KBM-7 (cell line): ENCODE measurements around the gene GRHL1.
A peak's percentile ranks its signal among the peaks of the same experiment; 100 is the strongest.

ENCODE experiments used
- DNase-seq: peaks from one replicate; pipeline ENCODE4 v3.0.0-alpha.2; 2015
- in situ Hi-C: fragments of 300-500 bp; cut with MboI; formaldehyde crosslinking; loops from 2 replicates; pipeline ENCODE4 v1.14.3; 2020; ENCODE audit warnings: low sequenced_read_pairs, low pct_unique_long_range_greater_than_20kb, mixed read lengths

Gene GRHL1

GRCh38 chr2:9985531-9986328 is 34.2 kb downstream of the GRHL1 start:
- in situ Hi-C loops: no loop called here

GRCh38 chr2:9988320-9988719 is 36.8 kb downstream of the GRHL1 start:
- in situ Hi-C loops: no loop called here
- no peak for DNase-seq

More at GRCh38 chr2:9985531-9986328, 34.2 kb downstream of the GRHL1 start:
- DNase-seq: no peak

DNA sequence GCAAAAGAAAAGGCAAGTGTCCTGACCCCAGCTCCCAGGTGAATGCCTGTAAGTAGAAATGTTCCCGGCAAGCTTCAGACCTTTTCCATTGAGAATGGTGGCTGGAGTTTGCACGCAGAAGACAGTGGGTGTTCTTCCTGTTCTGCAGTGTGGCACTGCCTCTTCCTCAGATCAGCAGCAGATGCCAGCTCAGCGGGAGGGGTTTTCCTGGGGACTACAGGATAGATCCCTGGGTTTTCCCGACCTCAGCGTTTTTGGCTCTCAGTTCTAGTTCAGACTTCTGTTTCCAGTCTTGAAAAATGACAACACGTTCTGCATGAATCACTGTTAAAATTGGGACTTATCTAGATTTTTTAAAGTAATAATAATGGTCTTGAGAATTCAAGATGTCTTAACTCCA is 39.2 kb downstream of the GRHL1 start:
- DNase-seq: no peak
- in situ Hi-C loops: no loop called here

DNA sequence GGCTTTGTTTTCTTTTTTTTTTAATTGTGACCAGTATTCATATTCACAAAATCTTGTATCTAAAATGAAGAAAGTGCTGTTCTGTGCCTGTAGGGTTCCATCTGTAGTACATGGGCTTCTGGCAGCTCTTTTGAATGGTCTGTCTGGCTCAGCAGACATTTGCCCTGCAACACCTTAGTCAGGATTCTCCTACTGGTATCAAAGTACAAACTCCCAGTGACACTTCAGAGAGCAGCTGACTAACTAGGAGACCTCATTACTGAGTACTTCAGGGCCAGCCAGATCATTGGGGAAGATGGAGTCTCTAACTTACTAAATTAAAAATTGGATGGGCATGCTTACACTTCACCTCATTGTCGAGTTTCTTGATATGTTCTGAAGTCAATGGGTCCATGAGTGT is 39.7 kb downstream of the GRHL1 start:
- no peak for DNase-seq
- in situ Hi-C loops: no loop called here

- peak; percentile 49 for DNase-seq
- in situ Hi-C loops: no loop called here
Measured at GRCh38 chr2:9991829-9992273, 40.4 kb downstream of the GRHL1 start.

DNA sequence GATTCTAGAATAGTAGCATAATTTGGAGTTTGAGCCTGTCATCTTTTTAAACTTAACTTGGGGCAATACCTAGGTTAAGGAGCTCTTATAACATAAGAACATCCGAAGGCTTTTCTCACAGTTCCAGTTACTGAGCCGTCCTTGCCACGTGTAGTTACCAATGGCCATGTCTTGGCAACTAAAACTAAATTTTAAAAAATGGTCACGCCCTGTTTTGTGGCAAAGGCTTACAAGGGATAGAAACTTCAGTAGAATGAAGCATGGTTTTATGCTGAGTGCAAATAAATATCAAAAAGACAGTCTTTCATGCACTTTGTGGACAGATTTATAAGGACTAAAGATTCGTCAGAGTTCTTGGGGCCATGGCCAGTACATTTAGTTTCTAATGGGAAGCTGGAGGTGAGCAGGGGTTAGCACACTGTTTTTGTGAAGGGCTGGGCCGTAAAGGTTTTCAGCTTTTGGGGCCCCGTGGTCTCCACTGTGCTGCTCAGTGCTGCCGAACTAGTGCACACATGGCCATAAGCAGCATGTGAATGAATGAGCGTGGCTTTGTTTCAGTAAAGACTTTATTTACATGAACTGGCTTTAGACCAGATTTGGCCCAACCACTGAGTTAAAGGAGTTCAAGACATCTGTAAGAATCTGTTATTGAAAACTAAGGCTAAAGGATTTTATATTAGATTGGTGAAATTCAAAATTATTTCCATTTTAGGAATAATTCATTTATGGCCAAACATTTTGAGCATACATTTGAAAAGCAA is 41.1 kb downstream of the GRHL1 start:
- in situ Hi-C loops: no loop called here
- no peak for DNase-seq

DNA sequence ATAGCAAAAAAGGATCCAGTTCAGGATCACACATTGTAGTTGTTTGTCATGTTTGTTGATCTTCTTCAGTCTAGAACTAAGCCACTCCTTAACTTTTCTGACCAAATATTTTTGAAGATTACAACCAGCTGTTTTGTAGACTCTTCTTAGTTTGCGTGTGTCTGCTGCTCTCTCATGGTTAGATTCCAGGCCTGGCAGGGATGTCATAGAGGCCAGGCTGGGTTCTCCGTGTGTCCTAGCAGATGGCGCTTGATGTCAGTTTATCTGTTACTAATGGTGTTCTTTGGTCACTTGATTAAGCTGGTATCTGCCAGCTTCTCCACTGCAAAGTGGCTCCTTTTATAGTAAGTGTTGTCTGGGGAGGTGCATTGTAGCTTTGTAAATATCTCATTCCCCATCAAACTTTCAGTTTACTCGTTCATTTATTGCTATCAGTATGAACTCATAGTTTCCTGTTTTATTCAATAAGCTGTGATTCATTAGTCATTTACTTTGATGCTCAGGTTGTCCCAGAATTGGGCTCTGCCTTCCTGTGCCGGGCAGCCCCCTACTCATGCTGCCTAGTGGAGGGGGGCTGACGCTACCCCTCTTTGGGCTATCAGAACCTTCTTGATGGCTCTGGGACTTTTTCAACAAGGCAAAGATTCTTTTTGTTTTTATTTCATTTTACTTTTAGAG is 42.1 kb downstream of the GRHL1 start:
- in situ Hi-C loops: no loop called here
- DNase-seq: no peak

DNA sequence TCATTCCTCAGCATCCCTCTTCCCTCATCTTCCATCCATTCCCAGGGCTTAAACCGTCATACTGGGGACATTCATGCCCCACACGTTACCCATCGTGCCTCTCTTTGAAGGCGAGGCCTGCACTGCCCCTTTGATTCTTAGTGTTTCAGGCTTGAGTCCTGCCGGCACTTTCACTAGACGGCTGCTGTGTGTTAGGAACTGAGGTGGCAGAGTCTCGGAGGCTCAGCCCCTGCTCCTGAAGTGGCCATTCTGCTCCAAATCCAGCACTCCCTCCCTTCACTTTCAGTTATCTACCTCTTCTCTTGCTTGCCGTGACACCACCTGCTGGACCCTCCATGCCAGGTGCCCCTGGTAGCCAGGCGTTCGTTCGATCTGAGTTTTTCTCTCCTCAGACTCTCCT is 43.0 kb downstream of the GRHL1 start:
- in situ Hi-C loops: no loop called here
- DNase-seq: no peak

DNA sequence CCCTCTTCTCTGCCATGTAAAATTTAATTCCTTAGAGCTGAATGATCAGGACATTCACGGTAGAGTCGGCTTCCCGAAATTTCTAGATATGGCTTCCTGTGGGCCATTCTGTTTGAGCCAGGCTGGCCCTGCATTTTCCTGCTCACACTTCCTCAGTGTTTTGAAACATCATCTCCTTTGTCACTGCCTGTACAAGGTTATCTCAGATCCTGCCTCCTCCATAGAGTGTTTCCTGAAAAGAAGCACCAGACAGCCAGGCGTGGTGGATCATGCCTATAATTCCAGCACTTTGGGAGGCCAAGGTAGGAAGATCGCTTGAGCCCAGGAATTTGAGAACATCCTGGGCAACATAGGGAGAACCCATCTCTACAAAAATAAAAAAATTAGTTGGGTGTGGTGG is 43.6 kb downstream of the GRHL1 start:
- in situ Hi-C loops: no loop called here
- DNase-seq: no peak

GRCh38 chr2:9996321-9996720 is 44.8 kb downstream of the GRHL1 start:
- in situ Hi-C loops: no loop called here
- no peak for DNase-seq

DNA sequence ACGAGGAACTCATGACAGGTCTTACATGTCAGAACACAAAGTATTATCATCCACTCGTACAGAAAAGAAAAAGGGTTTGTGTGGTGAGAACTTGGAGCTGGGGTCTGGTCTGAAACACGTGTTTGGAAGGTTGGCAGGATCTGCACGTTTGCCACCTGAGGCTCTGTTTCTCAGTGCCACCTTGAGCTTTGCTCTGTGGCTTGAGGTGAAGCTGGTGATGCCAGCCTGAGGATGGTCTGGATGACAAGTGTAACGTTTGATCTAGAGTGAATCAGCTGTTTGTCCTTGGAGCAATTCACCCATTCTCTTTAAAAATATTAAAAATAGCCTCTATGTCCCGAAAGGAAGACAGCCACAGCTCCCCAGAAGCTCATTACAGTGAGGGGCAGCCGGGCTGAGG is 46.4 kb downstream of the GRHL1 start:
- no peak for DNase-seq
- in situ Hi-C loops: no loop called here

- in situ Hi-C loops: no loop called here
- DNase-seq: no peak
Measured at GRCh38 chr2:9998916-9999654, 47.6 kb downstream of the GRHL1 start.

DNA sequence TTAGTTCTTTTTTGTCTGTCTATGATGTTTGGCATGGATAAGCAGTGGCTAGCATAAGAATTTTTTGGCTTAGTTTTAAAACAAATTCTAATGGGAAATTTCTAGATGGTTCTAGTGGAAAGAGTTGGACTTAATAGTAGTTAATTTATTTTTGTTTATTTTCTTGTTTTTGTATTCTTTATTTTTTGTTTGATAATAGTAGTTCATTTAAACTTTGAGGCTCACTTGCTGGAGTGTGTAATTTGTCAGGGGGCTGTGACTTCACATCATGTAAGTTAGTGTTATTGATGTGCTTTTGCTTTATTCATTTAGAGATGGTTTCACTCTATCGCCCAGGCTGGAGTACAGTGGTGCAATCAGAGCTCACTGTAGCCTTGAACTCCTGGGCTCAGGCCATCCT is 48.2 kb downstream of the GRHL1 start:
- in situ Hi-C loops: no loop called here

DNA sequence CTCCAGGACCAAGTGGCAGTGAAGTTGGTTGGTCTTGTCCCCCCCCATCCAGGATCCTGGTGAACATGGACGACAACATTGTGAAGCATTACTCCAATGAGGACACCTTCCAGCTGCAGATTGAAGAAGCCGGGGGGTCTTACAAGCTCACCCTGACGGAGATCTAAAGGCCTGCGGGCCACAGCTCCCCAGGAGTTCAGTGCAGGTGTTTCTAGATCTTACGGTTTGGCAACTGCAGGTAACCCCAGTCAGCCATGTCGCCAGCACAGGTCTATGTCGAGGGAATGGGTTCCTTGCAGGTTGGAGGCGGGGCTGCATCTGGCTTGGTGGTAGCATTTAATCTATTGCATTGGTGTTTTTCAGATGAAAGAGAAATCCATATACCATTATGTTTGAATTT is 49.0 kb downstream of the GRHL1 start:
- in situ Hi-C loops: no loop called here

More for the DNA sequence above, 48.2 kb downstream of the GRHL1 start:
- no peak for DNase-seq

GRCh38 chr2:10001586-10001985 is 50.1 kb downstream of the GRHL1 start:
- in situ Hi-C loops: no loop called here
- DNase-seq: no peak

More for the DNA sequence above, 49.0 kb downstream of the GRHL1 start:
- no peak for DNase-seq

DNA sequence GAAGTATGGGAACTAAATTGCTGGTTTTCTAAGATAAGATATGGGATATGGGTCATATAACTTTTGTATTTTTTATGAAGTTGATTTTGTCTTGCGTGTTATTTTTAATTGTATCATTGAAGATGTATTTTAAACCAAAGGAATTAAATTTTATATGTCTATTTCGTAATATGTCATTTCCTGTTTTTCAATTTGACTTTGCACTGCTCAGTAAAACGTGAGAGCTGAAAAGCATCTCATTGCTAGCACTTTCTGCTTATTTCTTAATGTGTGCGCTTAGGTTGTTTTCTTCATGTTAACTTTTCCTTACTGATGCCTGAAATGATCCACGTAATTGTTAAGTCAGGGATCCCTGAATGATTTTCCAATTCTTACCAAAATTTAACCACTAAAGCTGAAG is 50.6 kb downstream of the GRHL1 start:
- in situ Hi-C loops: no loop called here
- no peak for DNase-seq

DNA sequence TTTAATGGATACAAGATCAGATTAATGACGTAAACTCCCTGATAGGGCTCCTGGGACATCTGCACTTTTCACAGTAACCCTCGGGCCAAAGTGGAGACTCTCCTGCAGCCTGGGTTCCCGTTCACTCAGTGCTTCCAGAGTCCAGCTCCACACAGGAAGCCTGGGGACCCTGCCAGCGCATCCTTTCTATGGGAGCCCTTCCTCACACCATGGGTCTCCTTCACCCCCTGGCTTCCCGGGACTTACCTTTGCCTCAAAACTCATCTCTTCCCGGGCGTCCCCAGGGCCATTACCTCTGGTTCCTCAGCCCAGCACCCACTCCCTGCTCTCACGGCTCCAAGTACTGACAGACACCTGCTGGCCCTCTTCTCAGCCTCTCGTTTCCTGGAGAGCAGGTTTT is 51.2 kb downstream of the GRHL1 start:
- DNase-seq: no peak
- in situ Hi-C loops: no loop called here

- no peak for DNase-seq
- in situ Hi-C loops: no loop called here
Measured at GRCh38 chr2:10003206-10004125, 52.0 kb downstream of the GRHL1 start.
